GM10266 (cell line): ENCODE results near the gene AIF1L.

Source experiments
- DNase-seq: peaks from one replicate; pipeline ENCODE4 v3.0.0; 2012; ENCODE audit errors: extremely low spot score
- TF ChIP-seq, protein P1 (sequence below): IDR thresholded peaks from 2 replicates; pipeline ENCODE4 v1.5.1; 2012; ENCODE audit warnings: mild to moderate bottlenecking, low read depth; ENCODE audit not compliant: control insufficient read depth, insufficient read depth; ENCODE audit errors: missing control alignments

Gene AIF1L

DNA sequence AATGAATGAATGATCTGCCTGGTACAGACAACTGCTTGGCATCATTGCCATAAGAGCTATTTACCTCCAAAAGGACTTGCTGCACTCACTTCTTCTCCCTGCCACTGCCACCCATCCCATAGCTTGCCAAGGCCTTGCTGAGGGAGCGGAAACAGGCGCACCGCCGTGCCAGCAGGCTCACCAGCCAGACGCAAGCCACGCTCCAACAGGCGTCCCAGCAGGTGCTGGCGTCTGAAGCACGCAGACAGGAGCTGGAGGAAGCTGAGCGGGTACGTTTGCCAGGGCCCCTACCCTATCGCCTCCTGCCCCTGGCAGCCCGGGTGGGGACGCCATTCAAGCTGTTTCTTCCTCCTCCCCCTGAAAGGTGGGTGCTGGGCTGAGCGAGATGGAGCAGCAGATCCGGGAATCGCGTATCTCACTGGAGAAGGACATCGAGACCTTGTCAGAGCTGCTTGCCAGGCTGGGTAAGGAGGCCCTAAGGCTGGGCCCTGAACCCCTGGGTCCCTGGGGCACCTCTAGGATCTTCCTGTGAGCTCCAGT lies 8.9 kb upstream of the AIF1L start:
- no peak for DNase-seq
- TF ChIP-seq, protein P1, sequence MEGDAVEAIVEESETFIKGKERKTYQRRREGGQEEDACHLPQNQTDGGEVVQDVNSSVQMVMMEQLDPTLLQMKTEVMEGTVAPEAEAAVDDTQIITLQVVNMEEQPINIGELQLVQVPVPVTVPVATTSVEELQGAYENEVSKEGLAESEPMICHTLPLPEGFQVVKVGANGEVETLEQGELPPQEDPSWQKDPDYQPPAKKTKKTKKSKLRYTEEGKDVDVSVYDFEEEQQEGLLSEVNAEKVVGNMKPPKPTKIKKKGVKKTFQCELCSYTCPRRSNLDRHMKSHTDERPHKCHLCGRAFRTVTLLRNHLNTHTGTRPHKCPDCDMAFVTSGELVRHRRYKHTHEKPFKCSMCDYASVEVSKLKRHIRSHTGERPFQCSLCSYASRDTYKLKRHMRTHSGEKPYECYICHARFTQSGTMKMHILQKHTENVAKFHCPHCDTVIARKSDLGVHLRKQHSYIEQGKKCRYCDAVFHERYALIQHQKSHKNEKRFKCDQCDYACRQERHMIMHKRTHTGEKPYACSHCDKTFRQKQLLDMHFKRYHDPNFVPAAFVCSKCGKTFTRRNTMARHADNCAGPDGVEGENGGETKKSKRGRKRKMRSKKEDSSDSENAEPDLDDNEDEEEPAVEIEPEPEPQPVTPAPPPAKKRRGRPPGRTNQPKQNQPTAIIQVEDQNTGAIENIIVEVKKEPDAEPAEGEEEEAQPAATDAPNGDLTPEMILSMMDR: no peak

DNA sequence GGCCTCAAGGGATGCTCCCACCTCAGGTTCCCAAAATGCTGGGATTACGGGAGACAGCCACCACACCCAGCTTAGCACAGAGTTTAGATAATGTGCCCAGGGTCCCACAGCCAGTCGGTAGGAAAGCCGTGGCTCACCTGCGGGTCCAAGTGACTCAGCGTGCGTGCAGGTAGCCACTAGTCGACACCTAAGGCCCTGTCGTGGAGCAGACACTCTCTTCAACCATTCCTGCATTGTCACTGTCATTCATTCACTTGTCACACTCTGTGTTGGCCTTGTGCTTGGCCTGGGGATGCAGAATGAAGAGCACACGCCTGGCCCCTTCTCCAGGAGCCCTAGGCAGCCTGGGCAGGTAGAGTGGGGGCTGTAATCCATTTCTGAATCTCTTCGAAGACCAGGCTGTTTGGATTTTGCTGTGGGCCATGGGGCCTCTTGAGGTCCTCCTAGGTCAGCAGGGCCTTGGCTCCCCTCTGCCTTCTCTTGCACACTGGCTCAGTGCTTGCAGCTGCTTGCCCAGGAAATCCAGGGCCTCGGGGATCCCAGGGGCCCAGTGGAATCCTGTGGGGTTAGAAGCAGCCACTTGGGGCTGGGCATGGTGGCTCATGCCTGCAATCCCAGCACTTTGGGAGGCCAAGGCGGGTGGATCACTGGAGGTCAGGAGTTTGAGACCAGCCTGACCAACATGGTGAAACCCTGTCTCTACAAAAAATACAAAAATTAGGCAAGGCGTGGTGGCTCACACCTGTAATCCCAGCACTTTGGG lies 6.1 kb upstream of the AIF1L start:
- DNase-seq: no peak
- TF ChIP-seq, protein P1: no peak

DNA sequence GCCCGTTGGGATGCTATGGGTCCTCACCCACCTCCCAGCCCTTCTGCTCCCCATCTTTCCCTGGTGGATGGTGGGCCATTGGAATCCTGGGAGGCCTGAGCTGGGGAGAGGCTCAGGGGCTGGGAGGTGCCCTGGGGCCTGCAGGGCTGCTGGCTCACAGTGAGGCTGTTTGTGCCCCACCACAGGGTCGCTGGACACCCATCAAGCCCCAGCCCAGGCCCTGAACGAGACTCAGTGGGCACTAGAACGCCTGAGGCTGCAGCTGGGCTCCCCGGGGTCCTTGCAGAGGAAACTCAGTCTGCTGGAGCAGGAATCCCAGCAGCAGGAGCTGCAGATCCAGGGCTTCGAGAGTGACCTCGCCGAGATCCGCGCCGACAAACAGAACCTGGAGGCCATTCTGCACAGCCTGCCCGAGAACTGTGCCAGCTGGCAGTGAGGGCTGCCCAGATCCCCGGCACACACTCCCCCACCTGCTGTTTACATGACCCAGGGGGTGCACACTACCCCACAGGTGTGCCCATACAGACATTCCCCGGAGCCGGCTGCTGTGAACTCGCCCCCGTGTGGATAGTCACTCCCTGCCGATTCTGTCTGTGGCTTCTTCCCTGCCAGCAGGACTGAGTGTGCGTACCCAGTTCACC lies 4.9 kb upstream of the AIF1L start:
- DNase-seq: no peak

DNA sequence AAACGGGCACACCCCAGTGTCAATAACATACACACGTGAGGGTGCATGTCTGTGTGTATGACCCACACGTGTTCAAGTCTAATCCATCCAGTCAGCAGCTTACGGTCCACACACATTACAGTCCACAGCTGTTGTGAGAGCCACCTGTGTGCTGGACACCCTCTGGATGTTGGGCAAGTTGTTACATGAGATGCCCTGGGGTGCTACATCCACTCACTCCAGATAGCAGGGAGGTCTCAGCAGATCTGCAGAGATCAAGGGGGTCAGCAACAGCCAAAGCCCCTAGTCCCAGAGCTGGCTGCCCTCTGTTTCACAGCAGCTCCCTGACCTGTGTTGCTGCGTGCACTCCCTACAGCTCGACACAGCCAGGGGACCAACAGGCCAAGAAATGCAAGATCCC lies 4.3 kb upstream of the AIF1L start:
- TF ChIP-seq, protein P1: no peak
- no peak for DNase-seq

More for the DNA sequence above, 4.9 kb upstream of the AIF1L start:
- TF ChIP-seq, protein P1: no peak

DNA sequence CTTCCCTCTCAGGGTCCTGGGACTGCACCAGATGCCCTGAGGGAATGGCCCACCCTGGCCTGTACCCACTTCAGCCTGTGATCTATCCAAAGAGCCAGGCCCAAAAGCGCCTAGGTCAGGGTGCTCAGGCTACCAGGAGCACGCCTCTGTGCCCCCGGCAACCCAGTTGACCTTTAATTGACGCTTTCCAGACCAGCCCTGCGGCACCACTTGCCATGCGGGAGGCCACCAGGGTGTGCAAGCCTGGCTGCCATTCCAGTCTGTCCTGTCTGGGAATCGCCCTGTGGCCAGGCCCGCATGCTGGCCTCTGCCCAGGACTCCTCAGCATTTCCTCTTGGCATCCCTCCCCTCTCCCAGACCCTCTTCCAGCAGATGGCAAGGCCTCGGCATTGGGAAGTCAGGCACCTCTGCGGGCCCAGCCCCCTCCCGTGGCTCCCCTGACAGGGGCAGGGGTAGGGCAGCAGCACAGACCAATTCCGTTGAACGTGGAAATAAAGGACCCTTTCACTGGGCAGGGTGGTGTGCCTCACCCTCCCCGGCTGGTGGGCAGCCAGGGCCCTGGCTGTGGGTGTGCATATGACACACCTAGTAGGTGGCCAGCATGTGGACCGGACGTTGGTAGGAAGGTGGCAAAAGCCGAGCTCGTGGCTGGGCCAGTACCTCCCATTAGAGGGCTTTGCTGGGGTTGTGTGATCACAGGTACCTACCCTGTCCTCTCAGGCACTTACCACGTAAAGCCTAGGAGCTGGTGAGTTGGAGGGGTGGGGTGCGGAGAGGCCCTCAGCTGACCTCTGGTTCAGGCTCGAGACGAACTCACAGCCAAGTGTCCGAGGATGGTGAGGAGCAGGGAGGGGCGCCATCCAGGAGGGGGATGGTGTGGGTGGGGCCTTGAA lies 3.5 kb upstream of the AIF1L start:
- TF ChIP-seq, protein P1: no peak
- no peak for DNase-seq

DNA sequence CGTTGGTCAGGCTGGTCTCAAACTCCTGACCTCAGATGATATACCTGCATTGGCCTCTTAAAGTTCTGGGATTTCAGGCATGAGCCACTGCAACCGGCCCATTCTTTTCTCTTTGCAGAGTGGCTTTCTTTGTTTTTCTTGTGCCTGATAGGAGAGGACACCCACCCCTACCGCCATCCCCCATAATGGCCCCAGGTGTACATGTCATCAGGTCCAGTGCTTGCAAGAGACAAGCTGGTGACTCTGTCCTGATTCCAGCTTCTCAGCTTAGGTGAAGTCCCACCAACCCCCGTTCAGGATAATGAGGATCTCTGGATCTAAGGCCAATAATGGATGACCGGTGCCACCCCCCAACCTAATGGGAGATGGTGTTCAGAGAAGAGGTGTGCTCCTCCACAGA lies 2.3 kb upstream of the AIF1L start:
- TF ChIP-seq, protein P1: no peak
- no peak for DNase-seq

DNA sequence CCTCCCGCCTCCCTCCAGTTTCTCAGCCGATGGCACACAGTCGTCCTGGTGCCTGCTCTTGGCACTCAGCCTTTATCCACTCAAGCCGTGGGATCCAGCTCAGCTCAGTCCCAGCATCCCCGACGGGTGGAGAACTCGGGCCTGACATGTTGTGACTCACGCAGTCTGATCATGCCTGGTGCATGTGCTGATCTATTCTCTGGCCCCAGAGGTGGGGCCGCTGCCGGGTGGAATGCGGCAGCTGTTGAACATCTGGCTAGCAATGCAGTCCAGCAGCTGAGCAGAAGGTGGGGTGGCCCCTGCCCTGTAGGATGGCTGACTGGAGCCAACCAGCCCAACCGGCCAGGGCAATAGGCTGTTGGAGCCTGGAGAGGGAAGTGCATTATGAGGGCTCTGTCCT lies 1.7 kb upstream of the AIF1L start:
- no peak for DNase-seq
- TF ChIP-seq, protein P1: no peak
